ENCODE results near the gene STARD3.

Gene STARD3

DNA sequence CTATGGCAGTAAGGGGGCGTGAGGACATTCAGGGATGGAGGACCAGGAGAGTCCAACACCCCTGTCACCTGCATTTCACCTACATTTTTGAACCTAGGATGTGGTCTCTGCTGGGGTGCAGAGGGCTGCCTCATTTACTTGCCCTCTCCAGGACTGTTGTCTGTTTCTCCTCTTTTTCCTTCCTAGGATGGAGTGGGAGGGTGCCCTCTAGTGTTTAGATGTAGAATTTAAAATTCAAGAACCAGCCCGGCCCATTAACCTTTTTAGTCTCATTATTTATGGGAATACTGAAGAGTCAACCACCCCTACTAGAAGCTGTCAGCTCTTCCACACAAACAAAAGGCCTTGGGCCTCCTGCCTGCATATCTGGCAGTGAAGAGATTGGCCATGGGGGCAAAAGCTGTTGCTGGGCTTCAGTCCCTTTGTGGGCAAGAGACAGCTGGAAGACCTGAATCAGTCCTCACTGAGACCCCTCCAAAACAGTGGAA, 2.5 kb upstream of the STARD3 start:
- H3K9me3 ChIP-seq (ENCODE audit: insufficient read depth, low read depth, low read length): no peaks in the 10 kb centered on the region
- no peaks in the 10 kb centered on the region for H3K36me3 ChIP-seq (ENCODE audit: insufficient read depth, low read depth, low read length)
- H3K9ac ChIP-seq (ENCODE audit: low read depth, low read length): no peak overlapping the region
- H3K27ac ChIP-seq (ENCODE audit: low read length): no peak overlapping the region
- H3K4me1 ChIP-seq (ENCODE audit: insufficient read depth, low read length): peaks cover 31% of the 10 kb centered on the region; the same call in 1 of the 2 replicates
- H3K27me3 ChIP-seq (ENCODE audit: insufficient read depth, low read length): peaks cover 3% of the 10 kb centered on the region; the same call in 1 of the 2 replicates
- H3K4me3 ChIP-seq (ENCODE audit: low read length): no peak overlapping the region

- no peaks in the 10 kb centered on the region for H3K36me3 ChIP-seq (ENCODE audit: insufficient read depth, low read depth, low read length)
- H3K9me3 ChIP-seq (ENCODE audit: insufficient read depth, low read depth, low read length): no peaks in the 10 kb centered on the region
- H3K4me3 ChIP-seq (ENCODE audit: low read length): no peak overlapping the region
- no peak overlapping the region for H3K9ac ChIP-seq (ENCODE audit: low read depth, low read length)
- H3K27me3 ChIP-seq (ENCODE audit: insufficient read depth, low read length): no peaks in the 10 kb centered on the region
- peaks cover 36% of the 10 kb centered on the region; the same call in 1 of the 2 replicates for H3K4me1 ChIP-seq (ENCODE audit: insufficient read depth, low read length)
- no peak overlapping the region for H3K27ac ChIP-seq (ENCODE audit: low read length)
Measured at GRCh38 chr17:39635614-39636176, 1.2 kb upstream of the STARD3 start.

- peaks cover 30% of the 10 kb centered on the region; the same call in 1 of the 2 replicates for H3K4me1 ChIP-seq (ENCODE audit: insufficient read depth, low read length)
Measured at GRCh38 chr17:39636587-39636926, 387 bp upstream of the STARD3 start.

DNA sequence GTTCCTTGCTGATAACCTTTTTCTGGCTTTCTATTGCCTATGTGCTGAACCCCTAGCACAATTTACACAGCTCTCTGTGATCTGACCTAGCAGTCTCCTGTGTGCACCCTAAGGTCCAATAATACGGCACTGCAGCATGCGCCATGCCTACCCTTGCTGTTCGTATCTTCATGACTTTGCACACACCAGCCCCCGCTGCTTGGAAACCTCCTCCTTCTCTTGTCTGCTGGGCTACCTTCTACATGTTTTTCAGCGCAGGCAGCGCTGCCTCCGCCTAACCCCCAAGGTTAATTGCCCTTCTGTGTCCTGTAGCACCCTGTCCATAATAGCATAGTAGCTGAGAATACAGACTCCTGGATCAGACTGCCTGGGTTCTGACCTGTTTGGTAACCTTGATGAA, 1.4 kb downstream of the STARD3 start:
- no peak overlapping the region for H3K27ac ChIP-seq (ENCODE audit: low read length)
- no peaks in the 10 kb centered on the region for H3K27me3 ChIP-seq (ENCODE audit: insufficient read depth, low read length)
- peak overlapping the region; percentile 75 for H3K4me3 ChIP-seq (ENCODE audit: low read length)
- H3K4me1 ChIP-seq (ENCODE audit: insufficient read depth, low read length): peaks cover 23% of the 10 kb centered on the region; the same call in 1 of the 2 replicates
- no peaks in the 10 kb centered on the region for H3K36me3 ChIP-seq (ENCODE audit: insufficient read depth, low read depth, low read length)
- peak overlapping the region; percentile 70; the same call in 1 of the 2 replicates for H3K9ac ChIP-seq (ENCODE audit: low read depth, low read length)
- no peaks in the 10 kb centered on the region for H3K9me3 ChIP-seq (ENCODE audit: insufficient read depth, low read depth, low read length)

More at GRCh38 chr17:39636587-39636926, 387 bp upstream of the STARD3 start:
- H3K27ac ChIP-seq (ENCODE audit: low read length): no peak overlapping the region
- H3K9me3 ChIP-seq (ENCODE audit: insufficient read depth, low read depth, low read length): no peaks in the 10 kb centered on the region
- H3K36me3 ChIP-seq (ENCODE audit: insufficient read depth, low read depth, low read length): no peaks in the 10 kb centered on the region
- peak overlapping the region; percentile 70; the same call in 1 of the 2 replicates for H3K9ac ChIP-seq (ENCODE audit: low read depth, low read length)
- H3K4me3 ChIP-seq (ENCODE audit: low read length): peak overlapping the region; percentile 75; the same call in 1 of the 2 replicates
- H3K27me3 ChIP-seq (ENCODE audit: insufficient read depth, low read length): no peaks in the 10 kb centered on the region

DNA sequence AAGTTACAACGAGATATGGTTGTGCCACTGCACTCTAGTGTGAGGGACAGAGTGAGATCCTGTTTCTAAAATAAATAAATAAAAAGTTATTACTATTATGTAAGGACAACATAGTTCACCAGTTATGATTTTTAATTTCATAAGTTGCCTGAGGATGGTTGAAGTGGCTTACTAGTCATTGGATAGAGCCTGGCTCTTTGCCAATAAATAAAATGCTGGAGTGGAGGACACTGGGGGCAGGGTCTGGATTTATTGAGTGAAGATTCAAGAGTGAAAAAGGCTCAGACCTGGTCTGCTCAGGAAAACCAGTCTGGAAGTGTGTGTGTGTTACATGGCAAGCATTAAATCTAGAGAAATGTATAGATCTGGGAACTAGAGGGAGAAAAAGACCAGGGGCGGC, 2.1 kb downstream of the STARD3 start:
- H3K9ac ChIP-seq (ENCODE audit: low read depth, low read length): no peak overlapping the region
- H3K9me3 ChIP-seq (ENCODE audit: insufficient read depth, low read depth, low read length): no peaks in the 10 kb centered on the region
- no peak overlapping the region for H3K4me3 ChIP-seq (ENCODE audit: low read length)
- peaks cover 23% of the 10 kb centered on the region; the same call in 1 of the 2 replicates for H3K4me1 ChIP-seq (ENCODE audit: insufficient read depth, low read length)
- no peak overlapping the region for H3K27ac ChIP-seq (ENCODE audit: low read length)
- H3K27me3 ChIP-seq (ENCODE audit: insufficient read depth, low read length): no peaks in the 10 kb centered on the region
- H3K36me3 ChIP-seq (ENCODE audit: insufficient read depth, low read depth, low read length): no peaks in the 10 kb centered on the region

GRCh38 chr17:39639566-39640458, 2.9 kb downstream of the STARD3 start:
- H3K27me3 ChIP-seq (ENCODE audit: insufficient read depth, low read length): no peaks in the 10 kb centered on the region
- H3K4me1 ChIP-seq (ENCODE audit: insufficient read depth, low read length): peaks cover 26% of the 10 kb centered on the region; the same call in 1 of the 2 replicates
- H3K27ac ChIP-seq (ENCODE audit: low read length): no peak overlapping the region
- H3K36me3 ChIP-seq (ENCODE audit: insufficient read depth, low read depth, low read length): no peaks in the 10 kb centered on the region
- H3K9ac ChIP-seq (ENCODE audit: low read depth, low read length): 0 out of 2 replicates have a peak overlapping the region, but pooled peaks have one; percentile 33
- H3K4me3 ChIP-seq (ENCODE audit: low read length): no peak overlapping the region
- H3K9me3 ChIP-seq (ENCODE audit: insufficient read depth, low read depth, low read length): no peaks in the 10 kb centered on the region

DNA sequence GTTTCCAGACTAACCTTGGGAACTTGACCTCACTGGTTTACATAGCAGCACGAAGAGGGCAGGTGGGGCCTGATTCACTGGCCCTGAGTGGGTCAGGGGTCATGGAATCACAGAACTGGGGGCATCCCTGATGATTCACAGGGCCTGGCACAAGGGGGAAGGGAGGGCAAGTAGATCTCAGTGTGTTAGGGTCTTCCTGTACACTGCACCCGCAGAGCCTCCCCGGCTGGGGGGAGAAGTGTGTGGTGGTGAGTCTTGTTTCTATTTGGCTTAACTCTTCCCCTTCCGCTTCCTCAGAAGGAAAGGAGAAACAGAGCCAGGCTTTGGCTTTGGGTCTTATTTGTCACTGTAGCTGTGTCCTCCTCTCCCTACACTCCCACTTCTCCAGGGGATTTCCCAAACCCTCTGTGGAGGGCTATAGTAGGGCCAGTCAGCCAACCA, 3.7 kb downstream of the STARD3 start:
- Histone ChIP-seq H3K9ac (ENCODE audit: low read depth, low read length) (no peak overlapping the region), H3K9me3 (ENCODE audit: insufficient read depth, low read depth, low read length) (no peaks in the 10 kb centered on the region), H3K27me3 (ENCODE audit: insufficient read depth, low read length) (no peaks in the 10 kb centered on the region), H3K4me3 (ENCODE audit: low read length) (no peak overlapping the region), H3K4me1 (ENCODE audit: insufficient read depth, low read length) (peaks cover 32% of the 10 kb centered on the region; the same call in 1 of the 2 replicates), H3K36me3 (ENCODE audit: insufficient read depth, low read depth, low read length) (no peaks in the 10 kb centered on the region), H3K27ac (ENCODE audit: low read length) (no peak overlapping the region)

DNA sequence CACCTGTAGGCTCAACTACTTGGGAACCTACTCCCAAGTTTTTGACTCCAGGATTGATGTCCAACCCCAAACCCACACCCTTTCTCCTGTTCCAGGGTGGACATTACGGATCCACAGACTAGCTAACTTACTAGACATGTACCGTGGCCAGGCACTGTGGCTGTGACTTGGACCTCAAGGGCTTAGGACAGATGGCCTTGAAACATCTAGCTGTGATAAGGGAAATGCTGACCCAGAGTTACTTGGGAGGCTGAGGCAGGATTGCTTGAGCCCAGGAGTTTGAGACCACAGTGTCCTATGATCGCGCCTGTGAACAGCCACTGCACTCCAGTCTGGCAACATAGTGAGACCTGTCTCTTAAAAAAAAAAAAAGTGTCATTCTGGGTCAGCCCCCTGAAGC, 4.2 kb downstream of the STARD3 start:
- Histone ChIP-seq H3K4me3 (ENCODE audit: low read length) (no peak overlapping the region), H3K9ac (ENCODE audit: low read depth, low read length) (no peak overlapping the region), H3K9me3 (ENCODE audit: insufficient read depth, low read depth, low read length) (no peaks in the 10 kb centered on the region), H3K36me3 (ENCODE audit: insufficient read depth, low read depth, low read length) (no peaks in the 10 kb centered on the region), H3K27me3 (ENCODE audit: insufficient read depth, low read length) (no peaks in the 10 kb centered on the region), H3K27ac (ENCODE audit: low read length) (no peak overlapping the region), H3K4me1 (ENCODE audit: insufficient read depth, low read length) (peaks cover 27% of the 10 kb centered on the region; the same call in 1 of the 2 replicates)

DNA sequence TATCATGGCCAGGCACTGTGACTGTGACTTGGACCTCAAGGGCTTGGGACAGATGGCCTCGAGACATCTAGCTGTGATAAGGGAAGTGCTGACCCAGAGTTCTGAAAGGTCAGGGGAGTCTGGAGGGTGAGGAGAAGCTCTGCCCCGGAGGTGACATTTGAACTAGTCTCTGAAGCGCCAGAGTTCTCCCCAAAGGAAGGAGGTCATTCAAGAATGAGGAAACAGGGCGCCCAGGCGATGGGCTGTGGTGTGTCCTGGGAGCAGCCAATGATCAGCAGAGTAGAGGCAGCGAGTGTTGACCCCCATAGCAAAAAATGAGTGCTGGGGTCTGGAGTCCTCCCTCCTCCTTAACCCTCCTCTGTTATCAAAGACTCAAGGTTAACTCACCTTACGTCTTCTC, 4.9 kb downstream of the STARD3 start:
- no peaks in the 10 kb centered on the region for H3K9me3 ChIP-seq (ENCODE audit: insufficient read depth, low read depth, low read length)
- H3K4me1 ChIP-seq (ENCODE audit: insufficient read depth, low read length): peaks cover 20% of the 10 kb centered on the region; the same call in 1 of the 2 replicates
- no peaks in the 10 kb centered on the region for H3K27me3 ChIP-seq (ENCODE audit: insufficient read depth, low read length)
- no peak overlapping the region for H3K27ac ChIP-seq (ENCODE audit: low read length)
- no peaks in the 10 kb centered on the region for H3K36me3 ChIP-seq (ENCODE audit: insufficient read depth, low read depth, low read length)
- no peak overlapping the region for H3K4me3 ChIP-seq (ENCODE audit: low read length)
- H3K9ac ChIP-seq (ENCODE audit: low read depth, low read length): no peak overlapping the region

- Histone ChIP-seq H3K27me3 (ENCODE audit: insufficient read depth, low read length) (no peaks in the 10 kb centered on the region), H3K27ac (ENCODE audit: low read length) (no peak overlapping the region), H3K4me3 (ENCODE audit: low read length) (no peak overlapping the region), H3K9me3 (ENCODE audit: insufficient read depth, low read depth, low read length) (no peaks in the 10 kb centered on the region), H3K4me1 (ENCODE audit: insufficient read depth, low read length) (peaks cover 20% of the 10 kb centered on the region; the same call in 1 of the 2 replicates), H3K36me3 (ENCODE audit: insufficient read depth, low read depth, low read length) (no peaks in the 10 kb centered on the region), H3K9ac (ENCODE audit: low read depth, low read length) (no peak overlapping the region)
Measured at GRCh38 chr17:39642291-39643074, 5.5 kb downstream of the STARD3 start.

DNA sequence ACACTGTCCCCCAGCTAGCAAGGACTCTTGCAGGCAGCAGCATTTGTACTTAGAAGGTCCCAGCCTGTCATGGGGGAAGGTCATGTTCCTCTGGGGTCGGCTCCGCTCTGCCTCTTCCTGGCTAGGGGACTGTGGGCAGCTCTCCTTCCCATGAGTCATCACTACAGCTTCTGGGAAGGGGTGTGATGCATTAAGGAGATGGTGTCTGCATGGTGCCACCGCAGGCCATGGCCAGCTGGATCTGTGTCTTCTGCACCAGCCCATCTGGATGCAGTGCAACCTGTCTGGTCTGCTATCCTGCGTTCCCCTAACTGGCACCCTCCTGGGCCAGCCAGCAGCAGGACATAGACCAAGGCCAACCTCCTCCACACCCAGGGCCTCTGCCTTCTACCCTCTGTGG, 6.3 kb downstream of the STARD3 start:
- no peaks in the 10 kb centered on the region for H3K9me3 ChIP-seq (ENCODE audit: insufficient read depth, low read depth, low read length)
- no peak overlapping the region for H3K9ac ChIP-seq (ENCODE audit: low read depth, low read length)
- H3K4me1 ChIP-seq (ENCODE audit: insufficient read depth, low read length): peaks cover 20% of the 10 kb centered on the region; the same call in 1 of the 2 replicates
- no peak overlapping the region for H3K27ac ChIP-seq (ENCODE audit: low read length)
- no peak overlapping the region for H3K4me3 ChIP-seq (ENCODE audit: low read length)
- H3K36me3 ChIP-seq (ENCODE audit: insufficient read depth, low read depth, low read length): no peaks in the 10 kb centered on the region
- H3K27me3 ChIP-seq (ENCODE audit: insufficient read depth, low read length): no peaks in the 10 kb centered on the region
